ENCODE results near the gene PCGF2.

The PCGF2 gene

DNA sequence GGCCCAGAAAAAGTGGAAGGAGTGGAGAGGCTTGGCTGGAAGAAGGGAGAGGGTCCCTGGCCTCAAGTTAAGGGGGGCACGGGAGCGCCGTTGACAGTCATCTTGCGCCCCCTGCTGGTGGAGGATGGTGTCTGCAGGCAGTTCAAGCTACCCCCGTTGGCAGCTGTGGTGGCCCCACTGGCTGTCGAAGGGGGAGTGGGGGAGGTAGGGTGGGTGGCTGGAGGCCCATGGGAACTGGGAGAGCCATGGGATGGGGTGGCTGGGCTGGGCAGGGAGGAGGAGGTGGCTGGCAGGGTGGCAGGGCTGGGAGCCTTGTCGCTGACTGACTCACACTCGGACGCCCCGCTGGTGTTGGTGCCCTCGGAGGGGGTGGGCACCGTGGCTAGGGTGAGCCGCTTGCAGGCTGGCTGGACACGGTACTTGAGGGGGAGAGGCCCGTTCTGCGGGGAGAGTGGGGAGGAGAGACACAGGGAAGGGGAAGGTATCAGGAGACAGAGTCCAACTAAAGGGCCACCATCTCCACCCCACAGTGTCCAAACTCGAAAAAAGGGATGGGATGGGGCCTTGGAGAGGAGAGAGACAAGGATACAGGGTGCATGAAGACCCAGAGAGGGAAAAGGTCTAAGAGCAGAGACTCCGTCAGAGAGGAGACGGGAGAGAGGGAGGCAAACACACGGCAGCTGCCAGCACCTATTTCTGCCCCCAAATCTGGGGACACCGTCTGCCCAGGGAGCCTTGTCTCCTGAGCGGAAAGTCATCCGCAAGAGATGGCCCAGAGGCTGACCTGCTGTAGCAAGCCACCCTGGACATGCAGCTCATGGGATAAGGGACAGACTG is 12.8 kb downstream of the PCGF2 start:
- H3K4me3 ChIP-seq (ENCODE audit: low read depth, low read length): no peak overlapping the region
- CTCF ChIA-PET: interaction anchor here (0.6 to 5.5 kb wide), 26 partner anchors 8 to 510 kb away, joined by 3 to 84 read pairs (median 6); partner anchors contain the start of genes EPOP, PCGF2, PSMB3 and RPL23
- TF ChIP-seq, protein P1, sequence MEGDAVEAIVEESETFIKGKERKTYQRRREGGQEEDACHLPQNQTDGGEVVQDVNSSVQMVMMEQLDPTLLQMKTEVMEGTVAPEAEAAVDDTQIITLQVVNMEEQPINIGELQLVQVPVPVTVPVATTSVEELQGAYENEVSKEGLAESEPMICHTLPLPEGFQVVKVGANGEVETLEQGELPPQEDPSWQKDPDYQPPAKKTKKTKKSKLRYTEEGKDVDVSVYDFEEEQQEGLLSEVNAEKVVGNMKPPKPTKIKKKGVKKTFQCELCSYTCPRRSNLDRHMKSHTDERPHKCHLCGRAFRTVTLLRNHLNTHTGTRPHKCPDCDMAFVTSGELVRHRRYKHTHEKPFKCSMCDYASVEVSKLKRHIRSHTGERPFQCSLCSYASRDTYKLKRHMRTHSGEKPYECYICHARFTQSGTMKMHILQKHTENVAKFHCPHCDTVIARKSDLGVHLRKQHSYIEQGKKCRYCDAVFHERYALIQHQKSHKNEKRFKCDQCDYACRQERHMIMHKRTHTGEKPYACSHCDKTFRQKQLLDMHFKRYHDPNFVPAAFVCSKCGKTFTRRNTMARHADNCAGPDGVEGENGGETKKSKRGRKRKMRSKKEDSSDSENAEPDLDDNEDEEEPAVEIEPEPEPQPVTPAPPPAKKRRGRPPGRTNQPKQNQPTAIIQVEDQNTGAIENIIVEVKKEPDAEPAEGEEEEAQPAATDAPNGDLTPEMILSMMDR (IDR thresholded peaks at IDR 0.05; ENCODE audit: insufficient read depth, low read length, missing control alignments): peak; percentile 88
- DNase-seq (ENCODE audit: low read depth, low spot score): no peak
- POLR2A ChIA-PET: interaction anchor here (1.1 to 1.4 kb wide), 2 partner anchors 17 to 25 kb away, joined by 3 to 4 read pairs; partner anchors contain the start of gene PSMB3

DNA sequence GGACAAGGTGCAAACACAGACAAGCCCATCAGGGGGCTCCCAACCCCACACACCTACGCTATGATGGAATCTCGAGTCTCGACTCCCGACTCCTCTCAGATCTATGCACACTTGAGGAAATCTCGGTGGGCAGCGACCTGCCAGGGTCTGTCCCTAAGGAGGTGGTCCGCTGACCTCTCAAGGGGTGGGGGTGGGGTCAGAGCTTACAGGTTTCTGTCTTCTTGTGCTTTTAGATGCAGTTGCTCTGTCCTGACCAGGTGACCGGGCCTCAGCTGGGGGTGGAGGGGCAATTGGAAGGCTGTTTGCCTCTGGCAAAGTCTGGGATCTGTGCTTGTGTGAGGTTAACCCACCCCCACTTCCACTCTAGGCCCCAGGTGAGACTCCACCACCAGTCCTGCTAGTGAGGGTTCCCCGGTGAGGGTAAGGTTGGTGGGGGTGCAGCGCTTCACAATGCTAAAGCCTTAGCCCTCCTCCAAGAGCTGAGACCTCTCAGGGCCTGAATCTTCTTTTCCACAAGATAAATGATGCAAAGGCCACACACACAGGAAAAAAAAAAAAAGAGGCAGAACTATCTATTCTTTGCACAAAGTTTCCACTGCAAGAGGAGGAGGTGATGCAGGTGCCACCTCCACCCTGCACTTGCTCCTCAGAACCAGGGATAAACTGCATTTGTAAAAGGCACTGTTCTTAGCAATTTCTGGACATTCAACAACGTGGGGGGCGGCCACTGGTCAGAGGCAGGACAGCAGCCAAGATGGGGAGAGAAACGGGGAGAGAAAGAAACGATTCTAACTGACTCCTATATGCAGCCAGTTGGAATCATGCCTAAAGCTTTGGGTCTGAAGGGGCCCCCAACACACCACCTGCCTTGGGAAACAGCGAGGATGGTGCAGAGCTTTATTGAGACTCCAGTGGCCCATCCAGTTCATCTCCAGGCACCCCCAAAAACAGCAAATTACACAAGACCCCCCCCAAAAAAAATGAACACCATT is 13.9 kb downstream of the PCGF2 start:
- DNase-seq (ENCODE audit: low read depth, low spot score): no peak
- CTCF ChIA-PET: interaction anchor here (0.6 to 5.5 kb wide), 20 partner anchors 7 to 511 kb away, joined by 3 to 84 read pairs (median 8); partner anchors contain the start of genes EPOP, PCGF2, PSMB3 and RPL23
- POLR2A ChIA-PET: interaction anchor here (1.4 kb wide), 1 partner anchor 24 kb away, joined by 4 read pairs; no protein-coding TSS in a partner anchor
- TF ChIP-seq, protein P1 (IDR thresholded peaks at IDR 0.05; ENCODE audit: insufficient read depth, low read length, missing control alignments): peak; percentile 15
- no peak overlapping the region for H3K4me3 ChIP-seq (ENCODE audit: low read depth, low read length)

DNA sequence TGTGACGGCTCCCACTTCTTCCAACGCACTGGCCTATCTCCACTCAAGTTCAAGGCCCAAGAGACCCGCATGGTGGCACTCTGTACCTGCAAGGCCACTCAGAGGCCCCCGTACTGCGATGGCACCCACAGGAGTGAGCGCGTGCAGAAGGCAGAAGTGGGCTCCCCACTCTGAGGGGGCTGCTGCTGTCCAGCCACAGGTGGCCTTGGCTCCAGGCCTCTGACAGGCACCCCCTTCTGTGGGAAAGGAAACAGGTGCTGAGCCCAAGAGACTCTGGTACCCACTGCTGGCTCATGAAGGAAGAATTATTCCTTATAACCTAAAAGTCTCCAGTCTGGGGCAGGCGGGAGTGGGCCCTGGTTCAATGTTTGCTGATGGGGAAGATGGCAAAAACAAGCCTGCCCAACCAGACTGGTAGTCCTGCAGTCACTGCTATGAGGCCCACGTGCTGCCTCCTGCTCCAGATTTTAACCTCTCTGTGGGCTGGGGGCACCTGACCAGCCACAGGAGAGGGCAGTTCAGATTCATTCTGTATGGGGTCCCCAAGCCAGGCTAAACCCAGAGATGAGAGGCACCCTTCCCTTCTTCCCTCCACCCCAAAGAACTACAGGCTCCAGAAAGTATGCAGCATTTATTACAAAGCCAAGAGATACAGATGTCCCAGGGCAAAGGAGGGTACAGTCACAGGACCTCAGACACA is 14.7 kb downstream of the PCGF2 start:
- TF ChIP-seq, protein P1 (IDR thresholded peaks at IDR 0.05; ENCODE audit: insufficient read depth, low read length, missing control alignments): no peak
- H3K4me3 ChIP-seq (ENCODE audit: low read depth, low read length): no peak overlapping the region
- ChIA-PET POLR2A (no interaction called here), CTCF (interaction anchor here (1.1 to 5.5 kb wide), 4 partner anchors 12 to 420 kb away, joined by 3 to 84 read pairs (median 42); partner anchors contain the start of genes EPOP and PCGF2)
- no peak for DNase-seq (ENCODE audit: low read depth, low spot score)

DNA sequence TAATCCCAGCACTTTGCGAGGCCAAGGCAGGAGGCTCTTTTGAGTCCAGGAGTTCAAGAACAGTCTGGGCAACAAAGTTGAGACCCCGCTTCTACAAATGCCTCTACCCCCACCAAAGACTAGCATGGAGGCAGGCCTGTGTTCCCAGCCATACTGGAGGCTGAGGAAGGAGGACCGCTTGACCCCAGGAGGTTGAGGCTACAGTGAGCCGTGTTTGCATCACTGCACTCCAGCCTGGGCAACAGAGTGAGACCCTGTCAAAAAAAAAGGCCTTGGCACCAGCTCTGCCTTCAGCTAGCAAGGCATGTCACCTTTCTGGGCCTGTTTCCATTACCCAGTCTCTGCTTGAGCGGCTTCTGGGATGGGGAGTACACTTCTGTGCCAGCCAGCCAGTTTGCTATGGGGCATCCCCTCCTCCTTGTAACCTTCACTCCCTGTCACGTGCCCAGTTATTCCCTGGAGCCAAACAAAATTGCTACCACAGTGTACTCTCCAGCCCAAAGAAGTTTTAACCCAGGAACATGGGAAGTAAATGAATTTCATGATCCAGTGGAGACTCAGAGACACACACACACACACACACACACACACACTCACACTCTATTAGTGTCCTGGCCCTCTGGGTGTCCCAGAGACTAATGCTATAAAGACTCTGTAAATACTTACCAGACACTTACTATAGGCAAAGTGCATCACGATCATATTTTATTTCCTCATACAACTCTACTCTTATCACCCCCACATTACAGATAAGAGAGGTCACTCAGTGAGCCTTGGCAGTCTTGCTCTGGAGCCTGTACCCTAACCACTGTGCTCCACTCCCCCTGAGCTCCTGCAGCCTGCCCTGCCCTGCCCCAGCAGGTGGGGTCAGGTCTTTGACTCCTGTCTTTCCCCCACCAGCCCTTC is 15.5 kb downstream of the PCGF2 start:
- ChIA-PET POLR2A (no interaction called here), CTCF (interaction anchor here (1.0 to 5.5 kb wide), 5 partner anchors 9 to 224 kb away, joined by 3 to 84 read pairs (median 3); partner anchors contain the start of genes EPOP and PCGF2)
- DNase-seq (ENCODE audit: low read depth, low spot score): no peak
- H3K4me3 ChIP-seq (ENCODE audit: low read depth, low read length): no peak overlapping the region
- TF ChIP-seq, protein P1 (IDR thresholded peaks at IDR 0.05; ENCODE audit: insufficient read depth, low read length, missing control alignments): no peak

All from AG04449 (cell line).